Lung (tissue), 12 donors: ENCODE results near the gene PRKCE. TPM values are rescaled to one million over a fixed set of nuclear protein-coding genes. Genes with fewer than 3 reads are reported as not detected.

ENCODE experiments used
- ATAC-seq: fragments of 200-7000 bp; cut with Tn5 transposase; one replicate; pipeline ENCODE4 v1.9.1; 2020; ENCODE audit warnings: moderate number of reproducible peaks; ENCODE audit not compliant: insufficient read depth, low FRiP score
- DNase-seq, 3 donors: peaks; one replicate each; pipeline ENCODE4 v3.0.0-alpha.2; 2013 to 2017
- H3K27ac ChIP-seq, 2 donors: one replicate each; pipeline ENCODE4 v1.5.1; 2013; ENCODE audit warnings: mild to moderate bottlenecking in 2 of 2, moderate library complexity in 2 of 2, control low read depth in 1 of 2, inconsistent platforms in 1 of 2, low read depth in 1 of 2, low read length in 1 of 2
- H3K27me3 ChIP-seq, 3 donors: one replicate each; pipeline ENCODE4 v1.5.1; 2013; ENCODE audit warnings: low read length in 2 of 3; ENCODE audit not compliant: control insufficient read depth in 3 of 3, insufficient read depth in 3 of 3
- H3K36me3 ChIP-seq, 4 donors: one replicate each; pipeline ENCODE4 v1.5.1; 2013; ENCODE audit warnings: low read length in 4 of 4, mild to moderate bottlenecking in 1 of 4, moderate library complexity in 1 of 4; ENCODE audit not compliant: control insufficient read depth in 4 of 4, insufficient read depth in 4 of 4
- H3K4me1 ChIP-seq, 5 donors: one replicate each; pipeline ENCODE4 v1.5.1; 2013; ENCODE audit warnings: low read length in 5 of 5, mild to moderate bottlenecking in 2 of 5, moderate library complexity in 1 of 5; ENCODE audit not compliant: control insufficient read depth in 5 of 5, insufficient read depth in 5 of 5
- H3K4me3 ChIP-seq: one replicate; pipeline ENCODE4 v1.5.1; 2013; ENCODE audit warnings: mild to moderate bottlenecking, control low read depth, moderate library complexity
- H3K9ac ChIP-seq, 2 donors: one replicate each; pipeline ENCODE4 v1.5.1; 2013; ENCODE audit warnings: low read length in 2 of 2, control low read depth in 1 of 2; ENCODE audit not compliant: insufficient read depth in 1 of 2
- H3K9me3 ChIP-seq, 4 donors: one replicate each; pipeline ENCODE4 v1.5.1; 2013; ENCODE audit warnings: low read length in 3 of 4, mild to moderate bottlenecking in 1 of 4, moderate library complexity in 1 of 4; ENCODE audit not compliant: control insufficient read depth in 4 of 4, insufficient read depth in 3 of 4
- CTCF ChIP-seq: IDR thresholded peaks from 2 replicates; pipeline ENCODE4 v1.5.1; 2012; ENCODE audit warnings: mild to moderate bottlenecking; ENCODE audit errors: control extremely low read depth, extremely low read depth
- WGBS, 2 donors: extraction: QIAGEN DNeasy Blood & Tissue Kit; methylation state at CpG; one replicate each; pipeline ENCODE4 v1.1.7; 2013; 5-methylcytosine and 5-hydroxymethylcytosine counted together
- polyA plus RNA-seq, 2 donors: library from polyadenylated mRNA; stranded (reverse); fragments of 200-250 nt; gene quantifications; one replicate each; pipeline ENCODE4 v1.2.1, GENCODE V29; 2013
- total RNA-seq, 2 donors: library from RNA; depleted of rRNA in 1 of 2; stranded (reverse); fragments of >200 nt in 1 of 2; gene quantifications; one replicate each; pipeline ENCODE4 v1.2.1, GENCODE V29; 2014 to 2021
- donor health status: control.
- donor health status: control.
- donor health status: Bipolar disorder and iron deficiency.
- donor health status: healthy.
- donor health status: DM: yes; HTN: yes; CAD: no.

The PRKCE gene
- total and polyA plus RNA-seq, 4 donors, result 12.5 to 82.2 (median 32.1) TPM

GRCh38 chr2:46231721-46232120 is 580.2 kb downstream of the PRKCE start:
- ATAC-seq (no peak), DNase-seq (no peak)
- Histone ChIP-seq H3K4me3 (no peak overlapping the region), H3K36me3 (no peaks in the 10 kb centered on the region), H3K9ac (no peak overlapping the region), H3K9me3 (no peaks in the 10 kb centered on the region), H3K27ac (no peak overlapping the region), H3K27me3 (no peaks in the 10 kb centered on the region), H3K4me1 (peaks cover 0 to 12% (median 0%) of the 10 kb centered on the region in 5 donors)
- no peak for TF ChIP-seq CTCF
- 96 to 100% methylated on average over 5 of the region's 5 CpGs for WGBS, 2 donors

- Histone ChIP-seq H3K4me1 (peaks cover 0 to 12% (median 0%) of the 10 kb centered on the region in 5 donors), H3K36me3 (no peaks in the 10 kb centered on the region), H3K27ac (no peak overlapping the region), H3K9me3 (no peaks in the 10 kb centered on the region), H3K9ac (no peak overlapping the region), H3K27me3 (no peaks in the 10 kb centered on the region), H3K4me3 (no peak overlapping the region)
- 75 to 77% methylated on average over 7 of the region's 7 CpGs for WGBS, 2 donors
- ATAC-seq (no peak), DNase-seq (no peak)
- no peak for TF ChIP-seq CTCF
Observed at GRCh38 chr2:46232860-46233259, 581.4 kb downstream of the PRKCE start.

GRCh38 chr2:46236006-46236875 is 584.8 kb downstream of the PRKCE start:
- no peaks in the 10 kb centered on the region for H3K36me3 ChIP-seq
- H3K9me3 ChIP-seq, result no peaks in the 10 kb centered on the region
- H3K9ac ChIP-seq, result no peak overlapping the region
- H3K27ac ChIP-seq, result no peak overlapping the region
- 77 to 83% methylated on average over 4 of the region's 4 CpGs for WGBS, 2 donors
- no peak for ATAC-seq
- H3K4me3 ChIP-seq, result no peak overlapping the region
- TF ChIP-seq CTCF, result no peak
- H3K27me3 ChIP-seq, result no peaks in the 10 kb centered on the region
- peaks cover 0 to 9% (median 0%) of the 10 kb centered on the region in 5 donors for H3K4me1 ChIP-seq
- DNase-seq, result no peak
